ENCODE results near the gene ZNF467. TPM values are rescaled to one million over a fixed set of nuclear protein-coding genes. Genes with fewer than 3 reads are reported as not detected.
A peak's percentile ranks its signal among the peaks of the same experiment; 100 is the strongest.

ZNF467 gene
- total and polyA plus RNA-seq, 12 donors = 2.2 to 10.5 (median 4.7) TPM

GRCh38 chr7:149736478-149737360, 36.7 kb downstream of the ZNF467 start:
- no peak for ATAC-seq
- TF ChIP-seq CTCF (IDR thresholded peaks at IDR 0.05) = no peak
- WGBS, 2 donors = 55 to 60% methylated on average over 13 of the region's 13 CpGs
- Histone ChIP-seq H3K9me3 (no peaks in the 10 kb centered on the region), H3K27me3 (peaks cover 0 to 10% (median 0%) of the 10 kb centered on the region in 7 donors), H3K4me3 (no peak overlapping the region), H3K36me3 (peaks cover 0 to 27% (median 6%) of the 10 kb centered on the region in 9 donors), H3K27ac (no peak overlapping the region), H3K4me1 (peaks cover under 1 to 15% (median 5%) of the 10 kb centered on the region in 9 donors)
- DNase-seq = no peak
- intact Hi-C loops (cut with DNase I) = no loop called here

GRCh38 chr7:149735779-149736477, 37.5 kb downstream of the ZNF467 start:
- peaks cover 0 to 13% (median 6%) of the 10 kb centered on the region in 9 donors for H3K4me1 ChIP-seq
- ATAC-seq (peak in 3 of 8 donors; percentile 7 to 16 (median 8)), DNase-seq (no peak)
- TF ChIP-seq CTCF (IDR thresholded peaks at IDR 0.05) = no peak
- 63 to 65% methylated on average over 15 to 16 of the region's 16 CpGs for WGBS, 2 donors
- no peak overlapping the region for H3K27ac ChIP-seq
- intact Hi-C loops (cut with DNase I) = no loop called here
- H3K9me3 ChIP-seq = no peaks in the 10 kb centered on the region
- H3K27me3 ChIP-seq = peaks cover 0 to 10% (median 0%) of the 10 kb centered on the region in 7 donors
- peaks cover 0 to 35% (median 6%) of the 10 kb centered on the region in 9 donors for H3K36me3 ChIP-seq
- H3K4me3 ChIP-seq = no peak overlapping the region

- WGBS, 2 donors = 88 to 90% methylated on average over 6 of the region's 6 CpGs
- TF ChIP-seq CTCF (IDR thresholded peaks at IDR 0.05) = no peak
- DNase-seq (no peak), ATAC-seq (peak in 3 of 8 donors; percentile 5 to 21 (median 7))
- Histone ChIP-seq H3K9me3 (no peaks in the 10 kb centered on the region), H3K27me3 (peaks cover 0 to 10% (median 0%) of the 10 kb centered on the region in 7 donors), H3K4me1 (peaks cover 0 to 13% (median 6%) of the 10 kb centered on the region in 9 donors), H3K4me3 (no peak overlapping the region), H3K36me3 (peaks cover 0 to 41% (median 9%) of the 10 kb centered on the region in 9 donors), H3K27ac (no peak overlapping the region)
- intact Hi-C loops (cut with DNase I) = no loop called here
Observed at GRCh38 chr7:149735181-149735602, 38.2 kb downstream of the ZNF467 start.

- no peak for DNase-seq
- ATAC-seq = no peak
- peaks cover 0 to 46% (median 11%) of the 10 kb centered on the region in 9 donors for H3K36me3 ChIP-seq
- no peak overlapping the region for H3K27ac ChIP-seq
- intact Hi-C loops (cut with DNase I) = loop anchor here in 1 of 10 donors (5.0 kb wide), 1 partner anchor 67 kb away; no protein-coding TSS in a partner anchor
- no peak overlapping the region for H3K4me3 ChIP-seq
- H3K27me3 ChIP-seq = peaks cover 0 to 10% (median 0%) of the 10 kb centered on the region in 7 donors
- H3K4me1 ChIP-seq = peaks cover 0 to 17% (median 6%) of the 10 kb centered on the region in 9 donors
- WGBS, 2 donors = 38 to 71% methylated on average over 2 of the region's 2 CpGs
- no peak for TF ChIP-seq CTCF (IDR thresholded peaks at IDR 0.05)
- H3K9me3 ChIP-seq = no peaks in the 10 kb centered on the region
Observed at GRCh38 chr7:149734791-149735075, 38.7 kb downstream of the ZNF467 start.
